Thyroid gland (tissue), 4 donors: ENCODE measurements around the gene TP63. TPM values are rescaled to one million over a fixed set of nuclear protein-coding genes. Genes with fewer than 3 reads are reported as not detected.

Experiments
- DNase-seq, 2 donors: peaks; one replicate each; pipeline ENCODE4 v3.0.0-alpha.2; 2019
- H3K27ac ChIP-seq, 3 donors: fragments of 200-600 bp; sonication (generic); 1 replicate in 2 of 3; 2 replicates in 1 of 3; pipeline ENCODE4 v1.5.1; 2016 to 2019; ENCODE audit warnings: mild to moderate bottlenecking in 1 of 3, moderate library complexity in 1 of 3
- H3K27me3 ChIP-seq: fragments of 200-600 bp; sonication (generic); one replicate; pipeline ENCODE4 v1.5.1; 2019
- H3K36me3 ChIP-seq, 2 donors: fragments of 200-600 bp; sonication (generic); one replicate each; pipeline ENCODE4 v1.5.1; 2016 to 2019
- H3K4me1 ChIP-seq, 2 donors: fragments of 200-600 bp; sonication (generic); one replicate each; pipeline ENCODE4 v1.5.1; 2017 to 2019
- H3K4me3 ChIP-seq, 3 donors: fragments of 200-600 bp; sonication (generic); replicated peaks in 1 of 3; 1 replicate in 2 of 3; 2 replicates in 1 of 3; pipeline ENCODE4 v1.5.1; 2016; ENCODE audit warnings: mild to moderate bottlenecking in 1 of 3
- H3K9me3 ChIP-seq: fragments of 200-600 bp; sonication (generic); one replicate; pipeline ENCODE4 v1.5.1; 2017
- CTCF ChIP-seq, 6 experiments: fragments of 200-600 bp in 3 of 6; fragments of 450-650 bp in 3 of 6; sonication (generic) in 3 of 6; IDR thresholded peaks; one replicate each; pipeline ENCODE4 v1.5.1; 2016 to 2019; ENCODE audit warnings: antibody characterized with exemption in 6 of 6, mild to moderate bottlenecking in 2 of 6, inconsistent platforms in 1 of 6, moderate library complexity in 1 of 6
- POLR2A ChIP-seq, 2 donors: fragments of 450-650 bp; IDR thresholded peaks; one replicate each; pipeline ENCODE4 v1.6.1; 2017; ENCODE audit warnings: antibody characterized with exemption in 2 of 2, mild to moderate bottlenecking in 2 of 2, moderate library complexity in 1 of 2
- WGBS, 2 donors: methylation state at CpG; one replicate each; pipeline ENCODE4 v1.1.5; 2017; 5-methylcytosine and 5-hydroxymethylcytosine counted together
- intact Hi-C: fragments of 100-400 bp; cut with DNase I; formaldehyde crosslinking; loops from one replicate; pipeline ENCODE4 v1.15.1; 2023
- total RNA-seq, 4 donors: library from RNA; depleted of rRNA; stranded (reverse); fragments of >200 nt; gene quantifications; one replicate each; pipeline ENCODE4 v1.2.3, GENCODE V29; 2016

The TP63 gene
- total RNA-seq, 4 donors from 2014 or later: 1.2 to 1.3 TPM; not detected in 2

GRCh38 chr3:189727898-189728297 is 96.7 kb downstream of the TP63 start:
- Histone ChIP-seq H3K36me3 (no peaks in the 10 kb centered on the region), H3K27ac (no peak overlapping the region), H3K4me3 (no peak overlapping the region), H3K9me3 (no peaks in the 10 kb centered on the region), H3K4me1 (peaks cover 0 to 3% of the 10 kb centered on the region in 2 donors), H3K27me3 (no peaks in the 10 kb centered on the region)
- WGBS, 2 donors: 70 to 72% methylated on average over 4 of the region's 4 CpGs
- intact Hi-C loops: no loop called here
- DNase-seq: no peak
- no peak for TF ChIP-seq POLR2A (IDR thresholded peaks at IDR 0.05)
- TF ChIP-seq CTCF (IDR thresholded peaks at IDR 0.05): no peak

DNA sequence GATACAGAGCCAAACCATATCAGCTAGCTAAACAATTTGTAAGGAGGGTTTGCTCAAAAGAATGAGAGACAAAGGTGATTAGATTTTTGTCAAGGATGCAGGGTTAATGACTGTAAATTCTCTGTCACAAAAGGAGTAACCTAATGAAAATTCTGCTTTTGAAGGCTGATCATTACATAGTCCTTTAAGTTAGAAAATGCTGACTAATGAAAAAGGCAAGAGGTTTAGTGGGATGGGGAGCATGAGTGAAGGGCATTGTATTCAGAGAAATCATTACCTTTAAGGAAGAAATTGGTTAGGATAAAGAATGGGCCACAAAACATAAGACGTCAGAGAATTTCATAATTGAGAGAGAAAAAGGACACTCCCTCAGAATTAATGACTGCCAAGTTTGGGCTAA is 97.7 kb downstream of the TP63 start:
- WGBS, 2 donors: 84% methylated on average over 1 of the region's 1 CpG
- no peak overlapping the region for H3K4me3 ChIP-seq
- H3K4me1 ChIP-seq: peaks cover 0 to 3% of the 10 kb centered on the region in 2 donors
- no peaks in the 10 kb centered on the region for H3K36me3 ChIP-seq
- H3K27ac ChIP-seq: no peak overlapping the region
- no peak for DNase-seq
- intact Hi-C loops: no loop called here
- no peaks in the 10 kb centered on the region for H3K9me3 ChIP-seq
- no peak for TF ChIP-seq CTCF (IDR thresholded peaks at IDR 0.05)
- TF ChIP-seq POLR2A (IDR thresholded peaks at IDR 0.05): no peak
- H3K27me3 ChIP-seq: no peaks in the 10 kb centered on the region

- Histone ChIP-seq H3K27me3 (no peaks in the 10 kb centered on the region), H3K9me3 (no peaks in the 10 kb centered on the region), H3K4me1 (no peaks in the 10 kb centered on the region), H3K4me3 (no peak overlapping the region), H3K36me3 (no peaks in the 10 kb centered on the region), H3K27ac (no peak overlapping the region)
- DNase-seq: peak; percentile 25 to 35
- TF ChIP-seq CTCF (IDR thresholded peaks at IDR 0.05): no peak
- 51 to 55% methylated on average over 6 of the region's 6 CpGs for WGBS, 2 donors
- intact Hi-C loops: no loop called here
Measured at GRCh38 chr3:189734061-189734460, 102.9 kb downstream of the TP63 start.

DNA sequence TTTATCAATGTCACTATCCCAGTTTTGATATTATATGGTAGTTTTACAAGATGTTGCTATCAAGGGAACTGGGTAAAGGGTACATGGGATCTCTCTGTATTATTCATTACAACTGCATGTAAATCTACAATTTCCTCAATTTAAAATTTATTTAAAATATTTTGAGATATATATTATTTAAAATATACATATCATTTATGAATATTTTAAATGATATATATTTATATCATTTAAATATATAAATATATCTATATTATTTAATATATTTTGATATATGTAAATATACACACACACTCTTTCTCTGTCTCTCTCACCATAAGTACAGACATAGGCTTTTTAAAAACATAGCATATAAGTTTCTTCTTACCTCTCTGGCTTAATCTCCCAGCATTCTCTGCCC is 104.7 kb downstream of the TP63 start:
- Histone ChIP-seq H3K9me3 (no peaks in the 10 kb centered on the region), H3K4me1 (no peaks in the 10 kb centered on the region), H3K4me3 (no peak overlapping the region), H3K27me3 (no peaks in the 10 kb centered on the region), H3K36me3 (no peaks in the 10 kb centered on the region), H3K27ac (no peak overlapping the region)
- no peak for TF ChIP-seq CTCF (IDR thresholded peaks at IDR 0.05)
- TF ChIP-seq POLR2A (IDR thresholded peaks at IDR 0.05): no peak
- intact Hi-C loops: no loop called here
- no peak for DNase-seq

- no peak for DNase-seq
- Histone ChIP-seq H3K4me1 (no peaks in the 10 kb centered on the region), H3K27ac (no peak overlapping the region), H3K9me3 (no peaks in the 10 kb centered on the region), H3K27me3 (no peaks in the 10 kb centered on the region), H3K4me3 (no peak overlapping the region), H3K36me3 (no peaks in the 10 kb centered on the region)
- WGBS, 2 donors: 96% methylated on average over 2 of the region's 2 CpGs
- TF ChIP-seq CTCF (IDR thresholded peaks at IDR 0.05): no peak
- TF ChIP-seq POLR2A (IDR thresholded peaks at IDR 0.05): no peak
- intact Hi-C loops: no loop called here
Measured at GRCh38 chr3:189737071-189737470, 105.9 kb downstream of the TP63 start.
